HL-60 (cell line): Measurements from ENCODE around the gene CRMP1.

Experiments
- DNase-seq, 2 experiments: peaks; one replicate each; pipeline ENCODE4 v3.0.0-alpha.2; 2010 to 2020; ENCODE audit warnings: low read depth in 1 of 2, low spot score in 1 of 2
- H3K27ac ChIP-seq: fragments of 250-450 bp; sonication (Bioruptor Pico); replicated peaks from 2 replicates; pipeline ENCODE4 v1.5.1; 2020; ENCODE audit warnings: mild to moderate bottlenecking, moderate library complexity
- H3K27me3 ChIP-seq: fragments of 250-450 bp; sonication (Bioruptor Pico); 2 replicates; pipeline ENCODE4 v1.5.1; 2021; ENCODE audit warnings: mild to moderate bottlenecking, moderate library complexity; ENCODE audit not compliant: insufficient read depth, poor library complexity, severe bottlenecking
- H3K4me3 ChIP-seq: replicated peaks from 2 replicates; pipeline ENCODE4 v1.5.1; 2011; ENCODE audit warnings: mild to moderate bottlenecking, control low read depth, low read length; ENCODE audit not compliant: insufficient read depth
- CTCF ChIP-seq: IDR thresholded peaks from one replicate; pipeline ENCODE4 v1.5.1; 2011; ENCODE audit warnings: low read length, control low read depth, inconsistent platforms; ENCODE audit not compliant: insufficient read depth
- GABPA ChIP-seq: IDR thresholded peaks from 2 replicates; pipeline ENCODE4 v1.6.1; 2012; ENCODE audit warnings: low read depth
- POLR2AphosphoS5 ChIP-seq: IDR thresholded peaks from 2 replicates; pipeline ENCODE4 v1.6.1; 2012; ENCODE audit warnings: low read depth
- REST ChIP-seq: IDR thresholded peaks from 2 replicates; pipeline ENCODE4 v1.6.1; 2012; ENCODE audit warnings: low read depth; ENCODE audit not compliant: insufficient replicate concordance
- SPI1 ChIP-seq: IDR thresholded peaks from 2 replicates; pipeline ENCODE4 v1.6.1; 2012; ENCODE audit warnings: low read depth, mild to moderate bottlenecking, borderline replicate concordance

The CRMP1 gene

GRCh38 chr4:5800496-5800895 lies 92.4 kb downstream of the CRMP1 start:
- DNase-seq, result no peak
- no peak overlapping the region for H3K4me3 ChIP-seq
- H3K27me3 ChIP-seq, result no peaks in the 10 kb centered on the region
- no peak for TF ChIP-seq REST
- no peak for TF ChIP-seq POLR2AphosphoS5
- TF ChIP-seq SPI1, result no peak
- no peak for TF ChIP-seq GABPA
- no peak for TF ChIP-seq CTCF
- no peak overlapping the region for H3K27ac ChIP-seq

- TF ChIP-seq REST, result no peak
- Histone ChIP-seq H3K27ac (no peak overlapping the region), H3K4me3 (no peak overlapping the region), H3K27me3 (no peaks in the 10 kb centered on the region)
- no peak for DNase-seq
These were observed 93.5 kb downstream of the CRMP1 start for GRCh38 chr4:5799406-5799805.

- no peaks in the 10 kb centered on the region for H3K27me3 ChIP-seq
- H3K27ac ChIP-seq, result no peak overlapping the region
- TF ChIP-seq CTCF (no peak), GABPA (no peak), REST (no peak), POLR2AphosphoS5 (no peak), SPI1 (no peak)
- H3K4me3 ChIP-seq, result no peak overlapping the region
- DNase-seq, result no peak
These were observed 93.9 kb downstream of the CRMP1 start for GRCh38 chr4:5798946-5799345.

GRCh38 chr4:5798462-5798861 lies 94.4 kb downstream of the CRMP1 start:
- DNase-seq, result no peak
- no peak overlapping the region for H3K4me3 ChIP-seq
- TF ChIP-seq GABPA (no peak), SPI1 (no peak), CTCF (no peak), POLR2AphosphoS5 (no peak), REST (no peak)
- H3K27me3 ChIP-seq, result no peaks in the 10 kb centered on the region
- no peak overlapping the region for H3K27ac ChIP-seq
